NCI-H1105 treated with DMSO at 0.1 percent for 48 hours (cell line): ENCODE measurements around the gene TSGA10IP.

Source experiments
- DNase-seq: peaks from one replicate; lab custom pipeline; 2025; lab: John Stamatoyannopoulos, UW

The TSGA10IP gene

DNA sequence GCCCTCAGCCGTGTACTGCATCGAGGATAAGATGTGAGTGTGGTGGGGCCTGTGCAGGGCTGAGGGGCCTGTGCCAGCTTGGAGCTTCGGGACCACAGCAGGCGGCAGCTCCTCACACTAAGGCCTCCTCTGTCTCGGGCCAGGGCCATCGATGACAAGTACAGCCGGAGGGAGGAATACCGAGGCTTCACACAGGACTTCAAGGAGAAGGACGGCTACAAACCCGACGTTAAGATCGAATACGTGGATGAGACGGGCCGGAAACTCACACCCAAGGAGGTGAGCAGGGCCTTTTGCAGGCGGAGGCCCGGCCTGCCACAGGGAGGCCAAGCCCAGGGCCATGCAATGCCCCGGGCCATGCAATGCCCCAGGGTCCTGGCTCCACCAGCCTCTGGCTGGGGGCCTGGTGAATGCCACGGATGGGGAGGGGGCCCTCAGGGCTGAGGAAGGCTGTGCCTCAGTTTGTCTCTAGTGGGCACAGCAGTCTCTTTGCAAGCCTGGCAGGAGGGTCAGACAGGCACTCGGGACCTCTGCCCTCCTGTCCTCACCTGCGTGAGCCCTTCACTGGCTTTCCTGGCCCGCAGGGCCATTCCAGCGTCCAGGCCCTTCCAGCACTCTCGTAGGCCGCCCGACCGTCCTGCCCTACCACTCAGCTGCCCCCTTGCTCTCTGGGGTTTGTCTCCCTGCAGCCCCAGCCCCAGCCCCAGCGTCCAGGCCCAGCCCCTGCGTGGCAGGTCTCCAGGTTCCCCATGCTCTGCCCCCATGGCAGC lies 32.5 kb downstream of the TSGA10IP start:
- no peak for DNase-seq

DNA sequence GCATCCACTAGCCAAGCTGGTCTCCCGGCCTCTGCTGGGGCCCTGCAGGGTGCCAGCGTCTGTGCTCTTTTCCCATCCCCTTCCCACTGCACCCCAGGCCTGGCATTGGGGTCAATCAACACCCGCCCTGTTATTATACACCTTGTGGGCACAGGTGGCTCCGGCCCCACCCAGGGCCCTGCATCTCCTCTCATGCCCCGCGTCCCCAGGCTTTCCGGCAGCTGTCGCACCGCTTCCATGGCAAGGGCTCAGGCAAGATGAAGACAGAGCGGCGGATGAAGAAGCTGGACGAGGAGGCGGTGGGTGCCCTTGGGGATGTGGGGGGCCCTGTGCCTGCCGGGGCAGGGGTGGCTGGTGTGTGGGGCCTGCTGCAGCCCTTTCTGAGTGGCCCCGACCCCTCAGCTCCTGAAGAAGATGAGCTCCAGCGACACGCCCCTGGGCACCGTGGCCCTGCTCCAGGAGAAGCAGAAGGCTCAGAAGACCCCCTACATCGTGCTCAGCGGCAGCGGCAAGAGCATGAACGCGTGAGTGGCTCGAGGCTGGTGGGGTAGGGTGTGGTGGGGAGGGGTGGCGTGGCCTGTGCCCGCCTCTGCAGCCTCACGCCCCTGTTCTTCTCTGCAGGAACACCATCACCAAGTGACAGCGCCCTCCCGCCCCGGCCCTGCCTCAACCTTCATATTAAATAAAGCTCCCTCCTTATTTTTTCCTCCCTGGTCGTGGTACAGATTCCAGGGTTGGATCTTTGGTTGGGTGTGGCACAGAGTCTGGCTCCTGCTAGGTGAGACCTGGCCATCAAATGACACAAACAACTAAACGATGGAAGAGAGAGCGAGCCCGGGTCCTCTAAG lies 33.3 kb downstream of the TSGA10IP start:
- DNase-seq, result no peak

DNA sequence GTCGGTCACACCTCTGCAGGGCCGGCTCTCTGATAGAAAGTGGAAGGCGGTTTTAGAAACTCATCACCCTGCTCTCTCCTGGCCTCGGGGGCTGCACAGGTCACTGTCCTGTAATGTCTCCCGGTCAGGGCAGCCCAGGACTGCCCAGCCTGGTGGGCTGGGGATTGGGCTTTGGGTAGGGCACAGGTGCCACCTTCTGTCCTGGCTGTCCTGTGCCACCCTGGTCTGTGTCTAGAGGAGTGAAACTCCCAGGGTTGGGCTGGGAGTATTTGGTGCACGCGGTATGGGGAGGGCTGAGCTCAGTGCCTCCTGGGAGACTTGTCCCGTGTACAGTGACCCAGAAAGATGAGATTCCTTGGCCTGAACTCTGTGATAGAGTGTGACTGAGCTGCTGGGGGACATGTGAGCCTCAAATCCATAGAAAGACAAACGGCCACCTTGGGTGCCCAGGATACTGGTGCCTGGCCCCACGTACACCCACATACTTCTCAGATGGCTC lies 34.0 kb downstream of the TSGA10IP start:
- no peak for DNase-seq

DNA sequence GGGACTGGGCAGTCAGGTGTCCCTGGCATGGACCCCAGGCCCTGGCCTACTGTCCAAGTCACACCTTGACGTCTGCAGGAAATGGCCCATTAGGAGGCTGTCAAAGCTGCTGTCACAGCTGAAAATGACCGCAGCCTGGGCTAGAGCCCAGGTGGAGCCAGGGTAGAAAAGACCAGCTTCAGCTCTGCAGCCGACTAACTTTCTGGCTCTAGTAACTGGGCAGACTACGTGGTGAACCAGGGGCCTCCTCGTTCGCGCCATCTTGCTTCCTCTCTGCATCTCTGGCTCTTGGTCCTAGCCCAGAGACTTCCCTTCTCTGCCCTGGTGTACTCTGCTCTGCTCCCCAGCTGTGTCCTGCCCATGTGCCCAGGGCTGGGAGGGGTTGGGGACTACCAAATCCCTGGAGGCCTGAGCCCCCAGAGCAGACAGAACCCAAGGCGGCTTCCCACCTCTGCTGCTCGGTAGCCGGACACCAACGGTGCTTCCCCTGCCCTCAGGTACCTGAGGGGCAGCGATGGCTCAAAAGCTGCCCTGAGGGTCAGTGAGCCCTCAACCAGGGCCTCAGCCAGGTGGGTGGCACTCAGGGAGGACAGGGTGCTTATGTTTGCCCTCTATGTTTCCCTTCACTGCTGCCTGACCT lies 35.9 kb downstream of the TSGA10IP start:
- no peak for DNase-seq

DNA sequence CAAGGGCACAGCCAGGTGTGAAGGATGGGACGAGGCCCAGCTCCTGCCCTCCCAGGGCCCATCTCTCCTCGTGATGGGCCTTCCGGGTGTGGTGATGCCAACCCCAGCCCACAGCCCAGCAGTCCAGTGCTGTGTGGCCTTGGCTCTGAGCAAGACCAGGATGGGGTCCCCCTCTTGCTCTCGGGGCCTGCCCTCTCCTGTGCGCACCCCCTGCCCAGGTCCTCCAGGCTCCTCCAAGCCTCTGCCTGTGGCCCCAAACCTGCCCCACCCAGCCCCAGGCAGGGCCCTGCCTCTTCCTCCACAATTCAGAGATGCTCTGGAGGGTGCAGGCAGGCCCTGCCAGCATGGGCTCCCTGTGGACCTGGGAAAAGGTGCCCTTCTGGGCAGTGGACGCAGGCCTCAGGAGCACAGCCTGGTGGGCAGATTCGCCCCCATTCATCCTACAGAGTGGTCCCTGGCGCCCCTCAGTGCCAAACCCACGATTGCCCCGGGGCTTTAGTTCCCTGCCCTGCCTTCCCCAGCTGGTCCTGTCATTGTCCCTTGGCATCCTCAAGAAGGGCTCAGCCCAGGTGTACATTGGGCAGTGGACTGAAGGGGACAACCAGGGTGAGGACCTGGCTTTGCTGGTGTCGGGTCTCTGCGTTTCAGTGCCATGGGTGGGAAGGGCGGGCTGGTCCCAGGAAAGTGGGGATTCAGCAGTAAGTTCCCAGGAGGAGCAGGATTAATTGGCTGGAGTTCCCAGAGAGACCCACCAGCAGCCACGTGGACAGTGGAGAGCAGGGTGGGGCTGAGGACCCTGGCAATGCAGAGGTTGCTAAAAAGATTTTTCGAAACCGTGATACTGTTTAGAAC lies 36.9 kb downstream of the TSGA10IP start:
- DNase-seq, result no peak

DNA sequence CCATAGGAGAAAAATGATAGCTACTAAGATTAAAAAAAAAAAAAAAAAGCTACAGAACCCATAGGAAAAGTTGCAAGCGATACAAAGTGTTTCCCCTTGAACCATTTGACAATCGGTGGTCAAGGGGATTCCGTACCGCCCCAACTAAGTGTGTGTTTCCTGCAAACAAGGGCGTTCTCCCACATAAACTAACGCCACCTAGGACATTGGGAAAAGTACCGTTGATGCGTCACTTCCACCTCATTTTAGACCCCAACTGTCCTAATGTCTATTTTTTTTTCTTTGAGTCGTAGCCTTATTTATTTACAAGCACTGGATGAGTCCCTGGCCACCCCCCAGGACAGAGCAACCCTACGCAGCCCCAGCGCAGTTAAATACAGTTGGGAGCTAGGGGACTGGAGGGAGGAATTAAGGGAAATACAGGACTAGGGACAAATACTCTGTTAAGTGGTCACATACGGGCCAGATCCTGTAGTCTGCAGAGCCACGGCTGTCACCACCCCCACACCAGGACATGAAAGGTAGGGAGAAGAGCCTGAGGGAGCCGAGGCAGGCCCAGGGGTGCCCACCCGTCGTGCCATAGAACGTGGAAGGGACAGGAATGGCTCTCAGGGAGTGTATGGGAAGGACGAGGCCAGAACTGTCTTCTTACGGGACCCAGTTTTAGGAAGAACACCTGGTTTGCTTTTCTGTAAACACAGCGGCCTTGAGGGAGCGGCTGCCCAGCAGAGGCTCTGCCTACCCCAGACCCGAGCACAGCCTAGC lies 37.7 kb downstream of the TSGA10IP start:
- DNase-seq, result no peak

DNA sequence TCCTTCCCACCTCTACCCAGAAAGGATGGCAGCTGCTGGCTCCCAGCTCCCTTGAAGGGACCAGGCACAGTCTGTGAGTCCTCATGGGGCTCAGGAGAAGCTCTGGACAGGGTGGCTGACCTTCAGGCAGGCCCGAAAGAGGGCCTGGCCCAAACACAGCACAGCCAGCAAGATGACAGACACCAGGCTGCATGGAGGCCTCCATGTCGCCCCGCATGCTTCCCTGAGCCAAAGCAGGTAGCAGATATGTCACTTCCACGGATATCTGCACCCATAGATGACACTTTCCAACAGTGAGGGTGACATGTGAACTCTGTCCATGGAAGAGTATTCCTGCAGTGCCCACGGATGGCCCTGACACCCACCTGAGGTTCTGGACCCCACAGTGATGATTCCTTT lies 38.3 kb downstream of the TSGA10IP start:
- no peak for DNase-seq

DNA sequence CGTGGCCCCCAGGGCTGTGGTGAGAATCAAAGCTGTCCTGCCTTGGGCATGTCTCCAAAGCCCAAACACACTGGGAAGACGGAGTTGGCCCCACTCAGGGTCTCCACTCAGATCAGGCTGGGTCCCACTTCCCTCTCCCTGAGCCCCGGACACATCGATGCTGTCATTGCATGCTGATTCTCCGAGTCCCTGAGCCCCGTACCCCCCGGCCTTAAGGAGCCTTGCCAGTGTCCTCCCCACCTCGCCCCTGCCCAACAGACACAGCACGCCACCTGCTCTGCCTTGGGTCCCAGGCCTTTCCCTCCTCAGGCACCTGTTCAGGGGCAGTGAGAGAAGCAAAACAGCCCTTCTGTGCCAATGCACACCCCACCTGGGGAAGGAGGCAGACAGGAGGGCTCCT lies 42.1 kb downstream of the TSGA10IP start:
- no peak for DNase-seq

DNA sequence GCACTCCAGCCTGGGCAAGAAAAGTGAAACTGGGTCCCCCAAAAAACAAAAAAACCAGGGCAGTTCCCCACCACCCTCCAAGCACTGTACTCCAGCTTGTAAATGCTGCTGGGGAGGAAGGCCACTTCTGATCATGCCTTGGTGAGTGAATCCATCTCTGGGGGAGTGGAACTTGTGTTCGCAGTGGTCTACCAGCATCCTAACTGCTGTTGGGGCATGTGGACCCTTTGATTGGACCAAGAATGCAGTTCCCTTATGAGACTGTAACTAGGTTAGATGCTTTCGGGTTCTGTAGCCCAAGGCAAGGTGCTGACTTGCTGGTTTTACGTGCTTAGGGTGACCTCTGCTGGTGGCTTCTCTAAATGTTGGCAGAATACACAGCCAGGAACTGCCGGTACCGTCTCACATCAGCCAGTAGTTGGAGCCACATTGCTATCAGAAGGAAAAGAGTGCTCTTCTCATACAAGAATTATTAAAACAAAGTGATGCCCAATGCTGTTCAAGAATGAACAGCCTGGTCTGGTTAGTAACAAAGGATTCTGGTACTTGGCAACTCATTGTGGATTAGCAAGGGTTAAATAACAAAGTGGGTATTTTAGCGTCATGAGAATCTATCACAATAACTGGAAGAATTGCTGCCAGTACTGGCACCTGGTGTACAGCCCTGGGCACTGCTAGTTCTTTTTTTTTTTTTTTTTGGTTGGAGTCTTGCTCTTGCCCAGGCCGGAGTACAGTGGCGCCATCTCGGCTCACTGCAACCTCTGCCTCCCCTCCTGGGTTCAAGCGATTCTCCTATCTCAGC lies 43.7 kb downstream of the TSGA10IP start:
- peak; percentile 92 for DNase-seq

DNA sequence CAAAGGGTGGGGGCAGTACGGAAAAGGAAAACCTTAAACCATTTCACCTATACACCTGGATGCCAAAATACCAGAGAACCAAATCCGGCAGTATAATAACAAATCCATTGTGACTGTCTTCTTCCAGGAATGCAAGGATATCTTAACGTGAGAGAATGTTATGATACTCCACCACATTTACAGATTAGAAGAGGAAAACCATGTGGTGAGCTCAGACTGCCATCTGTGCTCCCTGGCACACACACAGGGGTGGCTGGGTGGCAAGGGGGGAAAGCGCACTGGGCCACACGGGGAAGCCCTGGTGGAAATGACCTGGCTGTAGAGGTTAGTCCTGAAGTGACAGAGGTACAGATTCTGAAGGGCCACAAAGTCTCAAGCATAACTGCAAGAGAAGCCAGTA lies 46.8 kb downstream of the TSGA10IP start:
- no peak for DNase-seq

DNA sequence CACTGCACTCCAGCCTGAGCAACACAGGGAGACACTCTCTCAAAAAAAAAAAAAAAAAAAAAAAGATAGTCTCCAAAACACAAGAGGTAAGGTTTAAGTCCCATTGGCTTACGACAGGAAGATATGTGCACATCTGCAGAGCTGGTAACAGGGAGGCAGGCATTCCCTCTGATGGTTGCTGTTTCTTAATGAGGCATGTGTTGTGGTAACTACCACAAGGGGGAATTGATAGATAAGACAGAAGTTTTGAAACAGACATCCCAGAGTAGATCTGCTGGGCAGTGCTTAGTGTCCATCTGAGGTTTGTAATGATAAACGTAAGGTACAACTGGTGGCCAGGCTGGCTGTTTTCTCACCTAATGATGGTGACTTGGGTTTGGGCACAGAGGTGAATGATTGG lies 52.0 kb downstream of the TSGA10IP start:
- no peak for DNase-seq

DNA sequence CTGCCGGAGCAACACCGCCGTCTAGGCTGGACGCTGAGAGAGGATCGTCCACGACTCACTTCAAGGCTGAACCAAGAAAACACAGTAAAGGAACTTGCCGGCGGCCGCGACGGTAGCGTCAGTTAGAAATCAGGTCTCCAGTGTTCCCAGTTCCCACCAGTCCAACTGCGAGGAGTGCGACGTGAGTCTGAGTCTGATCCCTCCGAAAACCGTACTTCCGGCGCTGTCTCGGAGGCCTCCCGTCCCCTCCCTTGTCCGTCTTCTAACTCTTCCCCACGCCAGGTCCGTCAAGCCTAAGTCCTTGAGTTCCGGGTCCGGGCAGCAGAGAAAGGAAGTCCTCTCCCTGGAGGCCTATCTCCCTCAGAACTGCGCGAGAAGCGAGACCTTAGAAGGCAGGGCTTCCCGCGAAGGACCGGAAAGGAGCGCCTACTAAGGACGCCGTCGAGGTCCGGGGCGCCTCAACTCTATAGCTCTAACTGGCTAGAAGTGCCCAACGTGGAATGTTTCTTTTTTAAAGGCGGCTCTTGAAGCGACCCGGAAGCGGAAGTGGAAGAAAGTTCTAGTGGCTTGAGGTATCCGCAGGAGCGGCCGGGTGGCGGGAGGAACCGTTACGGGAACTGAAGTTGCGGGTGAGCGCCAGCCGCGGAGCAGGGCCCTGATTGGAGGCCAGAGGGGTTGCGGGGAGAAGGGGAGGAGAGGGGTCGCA lies 56.8 kb downstream of the TSGA10IP start, which contains the start of the genes BANF1 and EIF1AD:
TSS of gene BANF1 (plus strand) at position 562 of the 706 bp plus-strand sequence. CDS start 748 bp downstream, outside the sequence.
TSS of gene EIF1AD (minus strand) at position 216 of the 706 bp plus-strand sequence. CDS start 1,768 bp downstream, outside the sequence.
- peak; percentile 99 for DNase-seq

DNA sequence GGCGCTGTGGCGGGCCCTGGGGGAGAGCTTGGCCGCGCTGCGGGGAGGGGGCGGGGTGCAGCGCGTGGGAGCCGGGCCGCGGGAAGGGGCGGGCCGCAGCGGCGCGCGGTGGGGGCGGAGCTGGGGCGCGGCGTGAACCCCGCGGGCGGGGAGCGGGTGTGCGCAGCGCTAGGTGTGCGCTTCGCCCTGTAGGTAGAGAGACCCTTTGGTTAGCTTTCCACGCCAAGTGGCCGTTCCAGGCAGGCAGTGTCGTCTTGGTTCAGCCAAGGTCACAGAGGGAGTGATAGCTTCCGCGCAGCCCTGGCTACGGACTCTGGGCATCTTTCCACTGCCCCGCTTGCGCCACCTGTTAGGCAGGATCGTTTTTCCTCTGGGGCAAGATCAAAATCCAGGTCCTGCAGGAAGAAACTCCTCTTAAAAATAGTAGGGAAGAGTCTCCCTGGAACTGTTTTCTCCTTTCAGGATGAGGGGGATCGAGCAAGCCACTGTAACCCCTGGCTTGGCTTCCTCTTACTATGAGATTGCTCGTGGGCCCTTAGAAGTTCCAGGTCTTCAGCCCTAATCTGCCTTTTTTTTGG lies 57.5 kb downstream of the TSGA10IP start:
- no peak for DNase-seq

DNA sequence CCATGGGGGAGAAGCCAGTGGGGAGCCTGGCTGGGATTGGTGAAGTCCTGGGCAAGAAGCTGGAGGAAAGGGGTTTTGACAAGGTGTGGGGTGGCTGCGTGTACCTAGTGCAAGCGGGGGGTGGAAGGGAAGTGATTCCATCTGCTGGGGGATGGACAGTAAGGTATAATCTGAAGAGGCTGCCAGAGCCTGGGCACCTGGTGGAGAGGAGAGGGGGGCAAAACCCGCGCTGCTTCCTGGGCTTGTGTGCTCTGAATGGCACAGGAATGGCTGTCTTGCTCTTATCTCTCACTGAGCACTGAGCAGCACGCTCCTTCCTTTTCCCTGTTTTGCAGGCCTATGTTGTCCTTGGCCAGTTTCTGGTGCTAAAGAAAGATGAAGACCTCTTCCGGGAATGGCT lies 58.0 kb downstream of the TSGA10IP start:
- DNase-seq, result no peak

DNA sequence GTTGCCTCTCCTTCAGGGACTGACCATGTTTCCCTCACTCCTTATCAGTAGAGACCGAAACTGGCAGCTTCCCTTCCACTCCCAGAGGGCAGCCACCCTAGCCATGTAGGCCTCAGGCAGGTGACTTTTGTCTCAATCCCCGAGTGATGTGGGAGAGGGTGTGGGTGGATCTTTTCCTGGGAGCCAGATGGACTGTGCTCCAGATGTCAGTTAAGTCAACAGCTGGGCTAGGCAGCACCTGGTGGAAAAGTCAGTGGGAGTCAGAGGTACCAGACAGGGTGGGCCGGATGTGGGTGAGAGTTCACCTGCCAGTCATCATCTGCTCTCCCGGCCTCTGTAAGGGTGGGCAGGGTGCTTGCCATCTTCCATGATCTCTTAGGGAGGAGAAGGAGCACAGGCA lies 58.9 kb downstream of the TSGA10IP start:
- DNase-seq, result no peak

DNA sequence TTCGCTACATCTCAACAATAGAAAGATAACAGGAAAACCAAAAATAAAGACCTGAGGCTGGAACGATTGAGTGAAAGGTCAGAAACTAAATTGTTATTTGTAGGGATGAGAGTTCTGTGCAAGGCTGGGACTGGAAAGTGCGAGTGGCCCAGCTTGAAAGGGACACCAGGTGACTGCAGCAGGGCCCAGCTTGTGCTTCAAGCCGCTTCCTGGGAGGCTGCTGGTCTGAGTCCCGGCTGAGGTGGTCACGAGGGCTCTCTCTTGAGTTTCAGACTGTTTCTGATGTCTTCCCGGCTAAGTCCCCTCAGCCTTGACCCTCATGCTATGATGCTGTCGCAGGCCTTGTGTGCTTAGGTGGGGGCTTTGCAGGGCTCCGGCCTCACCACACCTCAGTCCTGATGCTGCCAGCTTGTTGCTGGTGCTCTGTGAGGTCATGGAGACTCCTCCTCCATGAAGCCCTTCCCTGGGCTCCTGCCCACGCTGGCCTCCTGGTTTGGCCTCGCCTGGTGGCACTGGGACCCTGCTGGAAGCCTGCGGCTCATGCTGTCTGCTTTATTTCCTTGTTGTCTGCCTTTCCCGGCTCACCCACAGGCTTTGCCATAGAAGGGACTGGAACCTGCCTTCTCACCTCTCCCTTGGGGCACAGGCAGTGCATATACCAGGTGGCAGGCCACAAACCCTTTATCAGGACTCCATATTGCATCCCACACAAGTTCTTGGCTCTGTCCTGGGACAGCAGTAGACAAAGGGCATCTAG lies 61.0 kb downstream of the TSGA10IP start:
- no peak for DNase-seq

DNA sequence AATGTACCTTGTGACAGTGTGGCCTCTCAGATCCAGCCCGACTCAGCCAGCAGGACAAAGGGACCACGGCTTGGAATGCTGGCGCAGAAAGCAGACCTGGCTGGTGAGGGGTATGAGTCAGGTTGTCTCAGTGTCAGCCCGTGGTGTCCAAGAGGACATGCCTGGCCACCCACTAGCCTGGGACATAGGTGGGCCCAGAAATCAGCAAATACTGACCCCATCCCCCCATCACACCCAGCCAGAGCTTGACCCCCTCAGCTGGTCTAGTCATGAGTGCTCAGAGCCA lies 61.6 kb downstream of the TSGA10IP start:
- no peak for DNase-seq

DNA sequence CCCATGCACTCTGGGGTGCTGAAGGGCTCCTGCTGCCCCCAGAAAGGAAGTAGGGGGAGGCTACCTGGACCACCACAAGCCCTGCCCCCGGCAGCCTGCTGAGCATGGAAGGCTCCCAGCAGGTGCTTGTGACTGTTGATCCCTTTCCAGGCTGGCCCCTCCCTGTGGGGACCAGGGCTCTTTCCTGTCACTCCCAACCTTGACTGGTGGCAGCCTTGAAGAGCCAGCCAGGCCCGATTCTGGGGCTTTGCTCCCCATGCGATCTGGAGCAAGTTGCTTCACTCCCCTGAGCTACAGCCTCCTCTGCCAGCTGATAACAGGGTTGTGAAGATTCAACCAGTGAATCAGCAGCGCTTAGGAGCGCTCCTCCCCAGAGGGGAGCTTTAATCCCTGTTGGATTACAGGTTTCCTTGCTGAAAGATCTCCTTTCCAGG lies 61.9 kb downstream of the TSGA10IP start:
- DNase-seq, result no peak
